Body of pancreas (tissue), 4 donors: ENCODE measurements around the gene AGPAT3.

Experiments
- POLR2A ChIP-seq, 3 donors: fragments of 450-650 bp; IDR thresholded peaks; one replicate each; pipeline ENCODE4 v1.6.1; 2016; ENCODE audit warnings: antibody characterized with exemption in 3 of 3, mild to moderate bottlenecking in 2 of 3
- TF ChIP-seq, protein P1 (sequence below), 7 experiments: fragments of 450-650 bp in 4 of 7; fragments of 200-600 bp in 3 of 7; sonication (generic) in 3 of 7; IDR thresholded peaks; one replicate each; pipeline ENCODE4 v1.5.1; 2016 to 2019; ENCODE audit warnings: antibody characterized with exemption in 7 of 7

DNA sequence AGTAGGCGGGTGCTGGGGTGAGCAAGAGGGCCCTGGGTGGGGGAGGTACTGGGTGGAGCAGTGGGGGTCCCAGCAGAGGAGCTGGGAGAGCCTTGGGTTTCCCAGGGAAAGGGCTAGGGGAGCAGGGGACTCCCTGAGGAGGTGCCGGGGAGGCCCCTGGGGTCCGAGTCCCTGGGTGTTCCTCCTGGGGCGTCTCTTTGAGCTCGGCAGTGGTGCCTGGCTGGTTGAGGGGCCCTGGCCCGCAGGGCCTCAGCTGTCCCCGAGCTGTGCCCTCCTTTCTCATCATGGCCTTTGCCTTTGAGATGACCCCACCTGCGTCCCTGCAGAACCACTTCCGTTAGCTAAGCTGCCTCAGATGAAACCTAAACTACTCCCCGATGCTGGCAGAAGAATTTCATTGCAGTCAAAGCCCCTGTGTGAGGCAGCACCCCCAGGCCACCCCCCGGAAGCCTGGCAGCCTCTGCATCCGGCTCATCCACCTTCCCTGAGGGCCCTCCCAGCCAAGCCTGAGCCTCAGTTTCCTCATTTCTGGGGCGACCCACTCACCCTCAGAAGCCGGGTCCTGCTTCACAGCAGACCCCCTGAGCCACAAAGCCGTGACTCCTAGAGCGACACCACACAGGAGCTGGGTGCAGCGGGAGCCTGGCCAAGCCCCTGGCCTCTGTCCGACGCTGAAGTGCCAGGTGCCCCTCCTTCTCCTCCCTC lies 103.5 kb downstream of the AGPAT3 start:
- TF ChIP-seq, protein P1, sequence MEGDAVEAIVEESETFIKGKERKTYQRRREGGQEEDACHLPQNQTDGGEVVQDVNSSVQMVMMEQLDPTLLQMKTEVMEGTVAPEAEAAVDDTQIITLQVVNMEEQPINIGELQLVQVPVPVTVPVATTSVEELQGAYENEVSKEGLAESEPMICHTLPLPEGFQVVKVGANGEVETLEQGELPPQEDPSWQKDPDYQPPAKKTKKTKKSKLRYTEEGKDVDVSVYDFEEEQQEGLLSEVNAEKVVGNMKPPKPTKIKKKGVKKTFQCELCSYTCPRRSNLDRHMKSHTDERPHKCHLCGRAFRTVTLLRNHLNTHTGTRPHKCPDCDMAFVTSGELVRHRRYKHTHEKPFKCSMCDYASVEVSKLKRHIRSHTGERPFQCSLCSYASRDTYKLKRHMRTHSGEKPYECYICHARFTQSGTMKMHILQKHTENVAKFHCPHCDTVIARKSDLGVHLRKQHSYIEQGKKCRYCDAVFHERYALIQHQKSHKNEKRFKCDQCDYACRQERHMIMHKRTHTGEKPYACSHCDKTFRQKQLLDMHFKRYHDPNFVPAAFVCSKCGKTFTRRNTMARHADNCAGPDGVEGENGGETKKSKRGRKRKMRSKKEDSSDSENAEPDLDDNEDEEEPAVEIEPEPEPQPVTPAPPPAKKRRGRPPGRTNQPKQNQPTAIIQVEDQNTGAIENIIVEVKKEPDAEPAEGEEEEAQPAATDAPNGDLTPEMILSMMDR (IDR thresholded peaks at IDR 0.05): no peak
- TF ChIP-seq POLR2A (IDR thresholded peaks at IDR 0.05): no peak
